Measurements from ENCODE around the gene RASSF10. TPM values are rescaled to one million over a fixed set of nuclear protein-coding genes. Genes with fewer than 3 reads are reported as not detected.

The RASSF10 gene
- polyA plus RNA-seq, 1 of the 3 experiments (the other 2 are of a cell fraction) = not detected

GRCh38 chr11:13028322-13028721 is 19.2 kb downstream of the RASSF10 start:
- H3F3A ChIP-seq (replicated peaks; ENCODE audit: insufficient read depth) = no peaks in the 10 kb centered on the region
- WGBS (ENCODE audit: low lambda C conversion rate) = 62% methylated on average over 3 of the region's 3 CpGs
- peaks cover 11% of the 10 kb centered on the region; the same call in 1 of the 2 replicates for H3K27me3 ChIP-seq (ENCODE audit: insufficient read depth)
- DNase-seq = no peak
- H3K27ac ChIP-seq (ENCODE audit: low read depth in 2 of 2, low read length in 1 of 2) = no peak overlapping the region
- no peaks in the 10 kb centered on the region for H3K36me3 ChIP-seq (replicated peaks in 1 of 2; ENCODE audit: control insufficient read depth in 1 of 2, insufficient read depth in 2 of 2, low read length in 1 of 2)
- H2AFZ ChIP-seq (ENCODE audit: low read depth) = no peak overlapping the region
- no peak overlapping the region for H3K9ac ChIP-seq
- no peaks in the 10 kb centered on the region for H3K9me2 ChIP-seq
- no peaks in the 10 kb centered on the region for H4K20me1 ChIP-seq (ENCODE audit: insufficient read depth)
- POLR2A ChIA-PET = no interaction called here
- TF ChIP-seq ELF1 (IDR thresholded peaks at IDR 0.05) (no peak), FOXJ3 (CRISPR knock-in tag; IDR thresholded peaks at IDR 0.05) (no peak), USF1 (IDR thresholded peaks at IDR 0.05; ENCODE audit: borderline replicate concordance, low read depth) (no peak), JUND (IDR thresholded peaks at IDR 0.05) (no peak), SMC3 (IDR thresholded peaks at IDR 0.05; ENCODE audit: low read depth, low read length) (no peak), TAF1 (IDR thresholded peaks at IDR 0.05; ENCODE audit: borderline replicate concordance, low read depth, low read length) (no peak), MXI1 (IDR thresholded peaks at IDR 0.05; ENCODE audit: low read depth, low read length) (no peak), CHD2 (IDR thresholded peaks at IDR 0.05; ENCODE audit: low read length, partially characterized antibody) (no peak), FOSL2 (IDR thresholded peaks at IDR 0.05; ENCODE audit: borderline replicate concordance, low read depth) (no peak), EP300 (IDR thresholded peaks at IDR 0.05; ENCODE audit: borderline replicate concordance in 1 of 2, low read depth in 1 of 2, low read length in 1 of 2) (no peak), IRF3 (IDR thresholded peaks at IDR 0.05; ENCODE audit: low read depth, low read length) (no peak), MAX (IDR thresholded peaks at IDR 0.05; ENCODE audit: low read depth) (no peak), GATA2 (CRISPR knock-in tag; IDR thresholded peaks at IDR 0.05) (no peak), TEAD4 (IDR thresholded peaks at IDR 0.05; ENCODE audit: borderline replicate concordance, insufficient read depth) (no peak), ZBTB33 (IDR thresholded peaks at IDR 0.05; ENCODE audit: borderline replicate concordance, low read depth) (no peak)
- H3K9me3 ChIP-seq = no peaks in the 10 kb centered on the region
- peaks cover 0 to 2% of the 10 kb centered on the region in 2 experiments; a peak in 2 of 4 replicates for H3K4me1 ChIP-seq (ENCODE audit: control insufficient read depth in 1 of 2, insufficient read depth in 2 of 2, low read depth in 1 of 2, low read length in 1 of 2)
- H3K4me2 ChIP-seq = no peak overlapping the region
- CTCF ChIA-PET = no interaction called here
- no peak overlapping the region for H3K4me3 ChIP-seq (ENCODE audit: low read depth in 2 of 2, low read length in 1 of 2)
- no peaks in the 10 kb centered on the region for H3K79me2 ChIP-seq (ENCODE audit: insufficient read depth)

Data from SK-N-SH (cell line).